Stomach (tissue), 4 donors: ENCODE data around the gene KRTAP10-3.

ENCODE experiments used
- POLR2A ChIP-seq, 4 donors: fragments of 450-650 bp; IDR thresholded peaks; one replicate each; pipeline ENCODE4 v1.6.1; 2016; ENCODE audit warnings: antibody characterized with exemption in 4 of 4, control low read depth in 2 of 4, mild to moderate bottlenecking in 1 of 4, moderate library complexity in 1 of 4
- TF ChIP-seq, protein P1 (sequence below), 7 experiments: fragments of 450-650 bp in 4 of 7; fragments of 200-600 bp in 3 of 7; sonication (generic) in 3 of 7; IDR thresholded peaks; one replicate each; pipeline ENCODE4 v1.5.1; 2016 to 2019; ENCODE audit warnings: antibody characterized with exemption in 7 of 7, control low read depth in 2 of 7, mild to moderate bottlenecking in 1 of 7

DNA sequence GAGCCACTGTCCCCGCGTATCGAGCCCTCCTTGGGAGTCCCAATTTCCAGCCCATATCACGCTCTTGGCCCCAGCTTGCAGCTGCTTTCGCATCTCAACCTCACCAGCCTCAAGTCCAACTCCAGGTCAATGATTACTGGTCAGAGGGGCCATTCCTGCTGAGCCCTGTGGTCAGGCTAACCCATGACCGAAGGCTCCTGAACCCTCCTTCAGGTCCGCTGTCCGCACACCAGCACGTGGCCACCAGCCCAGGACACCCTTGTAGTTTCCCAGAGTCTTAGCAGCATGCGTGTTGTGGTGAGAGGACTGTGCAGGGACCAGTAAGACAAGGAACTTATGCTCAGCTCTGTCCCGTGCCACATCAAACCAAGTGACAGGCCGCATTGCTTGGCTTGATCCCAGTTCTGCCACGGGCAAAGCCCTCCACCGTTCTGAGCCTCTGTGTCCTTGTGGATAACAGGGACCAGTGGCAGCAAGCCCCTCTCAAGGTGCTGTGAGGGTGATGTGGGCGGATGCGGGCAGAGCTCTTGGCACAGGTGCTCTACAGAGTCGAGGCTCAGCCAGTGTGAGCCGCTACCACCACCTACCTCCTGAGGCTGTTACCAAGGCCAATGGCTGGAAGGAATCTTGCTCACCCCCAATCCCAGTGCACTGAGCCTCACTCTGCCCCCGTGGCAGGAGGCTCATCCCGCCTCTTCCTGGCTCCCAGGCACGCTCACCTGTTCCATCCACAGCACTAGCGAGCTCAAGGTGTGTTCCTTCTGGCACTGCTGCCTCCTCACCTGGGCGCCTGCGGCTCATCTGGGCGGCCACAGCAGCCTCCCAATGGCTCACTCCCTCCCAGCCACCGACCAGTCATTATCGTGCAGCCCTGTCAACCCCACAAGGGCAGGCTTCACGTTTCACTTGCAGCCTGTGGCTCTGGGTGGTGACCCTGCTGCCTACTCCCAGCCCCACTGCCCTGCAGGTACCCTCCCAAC is 39.0 kb downstream of the KRTAP10-3 start:
- TF ChIP-seq, protein P1, sequence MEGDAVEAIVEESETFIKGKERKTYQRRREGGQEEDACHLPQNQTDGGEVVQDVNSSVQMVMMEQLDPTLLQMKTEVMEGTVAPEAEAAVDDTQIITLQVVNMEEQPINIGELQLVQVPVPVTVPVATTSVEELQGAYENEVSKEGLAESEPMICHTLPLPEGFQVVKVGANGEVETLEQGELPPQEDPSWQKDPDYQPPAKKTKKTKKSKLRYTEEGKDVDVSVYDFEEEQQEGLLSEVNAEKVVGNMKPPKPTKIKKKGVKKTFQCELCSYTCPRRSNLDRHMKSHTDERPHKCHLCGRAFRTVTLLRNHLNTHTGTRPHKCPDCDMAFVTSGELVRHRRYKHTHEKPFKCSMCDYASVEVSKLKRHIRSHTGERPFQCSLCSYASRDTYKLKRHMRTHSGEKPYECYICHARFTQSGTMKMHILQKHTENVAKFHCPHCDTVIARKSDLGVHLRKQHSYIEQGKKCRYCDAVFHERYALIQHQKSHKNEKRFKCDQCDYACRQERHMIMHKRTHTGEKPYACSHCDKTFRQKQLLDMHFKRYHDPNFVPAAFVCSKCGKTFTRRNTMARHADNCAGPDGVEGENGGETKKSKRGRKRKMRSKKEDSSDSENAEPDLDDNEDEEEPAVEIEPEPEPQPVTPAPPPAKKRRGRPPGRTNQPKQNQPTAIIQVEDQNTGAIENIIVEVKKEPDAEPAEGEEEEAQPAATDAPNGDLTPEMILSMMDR (IDR thresholded peaks at IDR 0.05), result no peak
- no peak for TF ChIP-seq POLR2A (IDR thresholded peaks at IDR 0.05)
